HCEC 1CT (cell line): ENCODE data around the gene KBTBD12.
A peak's percentile ranks its signal among the peaks of the same experiment; 100 is the strongest.

Source experiments
- DNase-seq: peaks from one replicate; pipeline ENCODE4 v3.0.0-alpha.2; 2017

The KBTBD12 gene

GRCh38 chr3:127988770-127989557 is 73.9 kb downstream of the KBTBD12 start:
- DNase-seq = peak; percentile 13

GRCh38 chr3:127990051-127990450 is 75.0 kb downstream of the KBTBD12 start:
- no peak for DNase-seq

- no peak for DNase-seq
These were observed 75.4 kb downstream of the KBTBD12 start for GRCh38 chr3:127990461-127990860.

GRCh38 chr3:127991251-127991650 is 76.2 kb downstream of the KBTBD12 start:
- DNase-seq = no peak

- no peak for DNase-seq
These were observed 76.6 kb downstream of the KBTBD12 start for GRCh38 chr3:127991681-127992080.

- no peak for DNase-seq
These were observed 77.1 kb downstream of the KBTBD12 start for GRCh38 chr3:127992127-127992526.

- DNase-seq = no peak
These were observed 79.0 kb downstream of the KBTBD12 start for GRCh38 chr3:127994011-127994410.

- no peak for DNase-seq
These were observed 82.0 kb downstream of the KBTBD12 start for GRCh38 chr3:127997016-127997415.

GRCh38 chr3:127997961-127998360 is 82.9 kb downstream of the KBTBD12 start:
- DNase-seq = no peak

GRCh38 chr3:127998596-127998995 is 83.6 kb downstream of the KBTBD12 start:
- no peak for DNase-seq

- no peak for DNase-seq
These were observed 84.6 kb downstream of the KBTBD12 start for GRCh38 chr3:127999509-128000106.

- DNase-seq = no peak
These were observed 86.5 kb downstream of the KBTBD12 start for GRCh38 chr3:128001576-128001975.

GRCh38 chr3:128004661-128005060 is 89.6 kb downstream of the KBTBD12 start:
- no peak for DNase-seq

GRCh38 chr3:128006061-128007032 is 91.3 kb downstream of the KBTBD12 start:
- no peak for DNase-seq

GRCh38 chr3:128007033-128007424 is 92.0 kb downstream of the KBTBD12 start:
- no peak for DNase-seq

- peak; percentile 21 for DNase-seq
These were observed 95.2 kb downstream of the KBTBD12 start for GRCh38 chr3:128009952-128010846.

- DNase-seq = no peak
These were observed 96.1 kb downstream of the KBTBD12 start for GRCh38 chr3:128011140-128011539.

GRCh38 chr3:128012050-128012449 is 97.0 kb downstream of the KBTBD12 start:
- no peak for DNase-seq

GRCh38 chr3:128014548-128014947 is 99.5 kb downstream of the KBTBD12 start:
- DNase-seq = no peak

- no peak for DNase-seq
These were observed 101.5 kb downstream of the KBTBD12 start for GRCh38 chr3:128016502-128016901.

GRCh38 chr3:128021768-128022372 is 106.8 kb downstream of the KBTBD12 start:
- no peak for DNase-seq

- no peak for DNase-seq
These were observed 118.1 kb downstream of the KBTBD12 start for GRCh38 chr3:128033102-128033501.
